Medulla oblongata (tissue), 1 donor: Measurements from ENCODE around the gene LDAF1.
A peak's percentile ranks its signal among the peaks of the same experiment; 100 is the strongest.
"Not testable (repeated sequence)": the region's sequence is repeated elsewhere in the genome, so short reads cannot be mapped to it uniquely, and the experiment has no call there.

Source experiments
- DNase-seq: peaks from one replicate; pipeline ENCODE4 v3.0.0-alpha.2; 2015; ENCODE audit errors: extremely low spot score

LDAF1 gene

DNA sequence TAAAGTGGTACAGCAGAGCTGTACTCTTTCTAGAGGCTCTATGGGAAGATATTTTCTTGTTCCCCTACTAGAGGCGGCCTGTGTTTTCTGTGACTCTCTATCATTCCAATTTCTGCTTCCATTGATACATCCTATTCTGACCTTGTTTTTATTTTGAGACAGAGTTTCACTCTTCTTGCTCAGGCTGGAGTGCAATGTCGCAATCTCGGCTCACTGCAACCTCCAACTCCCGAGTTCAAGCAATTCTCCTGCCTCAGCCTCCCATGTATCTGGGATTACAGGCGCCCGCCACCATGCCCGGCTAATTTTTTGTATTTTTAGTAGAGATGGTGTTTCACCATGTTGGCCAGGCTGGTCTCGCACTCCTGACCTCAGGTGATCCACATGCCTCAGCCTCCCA lies 36.9 kb downstream of the LDAF1 start:
- DNase-seq = not testable (repeated sequence)

DNA sequence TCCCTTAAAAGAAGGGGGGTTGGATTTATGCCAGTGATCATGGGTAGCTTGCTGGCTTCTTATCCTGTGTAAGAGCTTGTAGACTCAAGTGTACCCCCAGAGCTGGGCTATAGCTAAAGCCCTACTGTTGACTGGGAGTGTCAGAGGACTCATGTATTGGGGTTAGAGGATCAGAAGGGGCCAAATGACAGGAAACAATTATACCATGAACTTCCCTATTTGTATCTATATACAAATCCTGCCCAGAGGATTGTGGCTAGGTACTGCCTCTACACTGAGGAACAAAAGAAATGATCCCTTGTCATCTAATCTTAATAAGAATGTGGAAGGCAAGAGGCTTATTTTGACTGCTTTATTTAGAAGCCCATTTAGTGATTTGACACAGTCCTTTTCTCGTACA lies 38.6 kb downstream of the LDAF1 start:
- DNase-seq = no peak

DNA sequence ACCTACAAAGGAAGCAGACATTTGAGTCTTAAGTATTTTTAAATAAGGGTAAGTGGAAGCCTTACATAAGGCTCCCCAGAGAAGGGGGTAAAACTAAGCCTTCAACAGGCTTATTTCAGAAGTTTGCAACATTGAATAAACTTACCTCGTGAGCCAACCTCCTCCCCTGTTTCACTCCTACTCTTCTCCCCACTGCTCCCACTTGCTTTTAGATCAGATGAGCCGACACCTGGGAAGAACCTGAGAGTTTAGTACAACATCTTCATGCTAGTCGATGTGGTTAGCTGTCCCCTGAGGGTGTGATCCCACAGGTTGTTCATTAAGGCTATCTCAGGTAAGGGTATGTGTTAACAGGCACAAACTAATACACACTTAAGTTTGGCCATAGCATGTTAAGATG lies 39.1 kb downstream of the LDAF1 start:
- DNase-seq = no peak

DNA sequence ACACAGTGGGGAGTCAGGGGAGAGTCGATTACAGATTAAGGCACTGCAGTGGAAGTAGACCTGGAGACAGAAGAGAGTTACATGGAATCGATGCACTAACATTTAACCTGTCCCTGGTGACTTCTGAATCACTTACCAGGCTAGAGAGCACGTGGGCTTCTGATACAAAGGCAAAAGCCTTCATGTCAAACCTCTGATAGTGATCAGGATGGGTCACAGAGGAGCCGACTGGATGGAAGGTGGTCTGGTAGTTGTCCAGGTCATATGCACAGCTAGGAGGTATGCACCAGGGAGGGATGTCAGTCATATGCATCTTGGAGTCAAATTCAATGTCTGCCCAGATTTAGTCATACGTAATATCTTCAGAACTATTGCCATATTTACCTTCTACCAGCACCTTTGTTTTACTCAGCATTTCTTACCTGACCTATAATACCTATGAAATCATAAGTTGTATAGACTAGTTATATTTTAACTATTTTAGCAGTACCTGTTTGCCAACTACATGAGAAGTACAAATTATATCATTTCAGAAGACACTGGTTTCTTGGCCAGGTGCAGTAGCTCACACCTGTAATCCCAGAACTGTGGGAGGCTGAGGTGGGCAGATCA lies 41.2 kb downstream of the LDAF1 start:
- no peak for DNase-seq

DNA sequence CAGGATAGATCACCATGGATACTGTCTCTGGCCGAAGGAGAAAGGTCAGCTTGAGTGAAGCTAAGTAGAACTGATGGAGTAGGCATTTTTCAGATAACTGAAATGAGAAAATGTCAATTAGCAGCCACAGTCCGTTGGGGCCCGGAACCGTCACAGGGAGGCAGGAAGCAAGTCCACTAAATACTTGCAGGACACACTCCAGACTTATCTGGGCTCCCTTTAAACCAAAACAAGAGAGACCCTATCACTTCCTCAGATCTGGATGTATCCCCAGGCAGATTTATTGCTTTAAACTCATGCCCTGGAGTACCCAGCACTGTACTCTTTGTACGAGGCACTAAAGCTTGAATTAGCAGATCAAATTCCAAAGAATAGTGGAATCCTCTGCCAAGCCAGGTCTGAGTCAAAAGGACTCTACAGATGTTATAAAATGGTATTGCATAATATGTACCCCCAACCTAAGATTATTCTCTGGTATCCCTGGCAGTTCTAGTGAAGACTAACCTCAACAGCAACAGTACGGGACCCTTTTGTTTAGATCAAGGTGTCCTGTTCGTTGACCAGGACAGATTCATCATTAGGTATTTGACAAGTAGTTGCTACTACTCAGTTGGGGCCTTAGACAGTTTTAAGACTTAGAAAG lies 44.8 kb downstream of the LDAF1 start:
- no peak for DNase-seq

DNA sequence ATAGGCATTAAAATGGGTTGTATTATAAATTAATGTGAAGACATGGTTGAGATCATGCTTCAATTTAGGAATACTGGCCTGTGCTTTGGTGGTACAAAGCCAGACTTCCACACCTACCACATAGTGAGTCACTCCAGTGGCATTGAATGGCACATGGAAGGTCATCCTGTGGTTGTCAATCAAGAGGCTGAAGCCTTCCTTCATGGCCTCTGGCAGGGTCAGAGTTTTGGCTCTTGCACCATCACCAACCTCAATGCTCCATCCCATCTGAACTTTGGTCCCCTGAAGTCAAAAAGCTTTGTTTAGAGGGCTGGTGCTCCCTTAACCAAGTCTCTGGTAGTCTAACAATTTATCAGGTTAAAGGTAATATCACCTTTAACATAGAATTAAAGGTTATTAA lies 46.8 kb downstream of the LDAF1 start:
- DNase-seq = no peak

DNA sequence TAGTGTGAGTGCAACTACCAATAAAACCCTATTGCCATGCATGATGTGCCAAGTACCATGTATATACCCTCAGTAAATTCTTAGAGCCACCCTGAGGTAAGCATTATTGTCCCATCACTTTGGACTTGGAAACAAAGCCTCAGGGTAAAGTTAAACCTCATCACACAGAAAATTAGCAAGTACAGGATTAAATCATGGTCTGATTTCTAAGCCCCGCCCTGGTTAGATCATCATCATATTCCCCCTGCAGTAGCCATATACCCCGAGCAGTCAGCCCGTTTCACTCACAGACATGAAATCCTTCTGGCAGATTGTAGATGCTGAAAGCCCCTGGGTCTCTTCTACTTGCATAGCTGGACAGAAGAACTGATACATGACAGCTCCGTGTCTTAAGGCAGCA lies 48.1 kb downstream of the LDAF1 start:
- no peak for DNase-seq

DNA sequence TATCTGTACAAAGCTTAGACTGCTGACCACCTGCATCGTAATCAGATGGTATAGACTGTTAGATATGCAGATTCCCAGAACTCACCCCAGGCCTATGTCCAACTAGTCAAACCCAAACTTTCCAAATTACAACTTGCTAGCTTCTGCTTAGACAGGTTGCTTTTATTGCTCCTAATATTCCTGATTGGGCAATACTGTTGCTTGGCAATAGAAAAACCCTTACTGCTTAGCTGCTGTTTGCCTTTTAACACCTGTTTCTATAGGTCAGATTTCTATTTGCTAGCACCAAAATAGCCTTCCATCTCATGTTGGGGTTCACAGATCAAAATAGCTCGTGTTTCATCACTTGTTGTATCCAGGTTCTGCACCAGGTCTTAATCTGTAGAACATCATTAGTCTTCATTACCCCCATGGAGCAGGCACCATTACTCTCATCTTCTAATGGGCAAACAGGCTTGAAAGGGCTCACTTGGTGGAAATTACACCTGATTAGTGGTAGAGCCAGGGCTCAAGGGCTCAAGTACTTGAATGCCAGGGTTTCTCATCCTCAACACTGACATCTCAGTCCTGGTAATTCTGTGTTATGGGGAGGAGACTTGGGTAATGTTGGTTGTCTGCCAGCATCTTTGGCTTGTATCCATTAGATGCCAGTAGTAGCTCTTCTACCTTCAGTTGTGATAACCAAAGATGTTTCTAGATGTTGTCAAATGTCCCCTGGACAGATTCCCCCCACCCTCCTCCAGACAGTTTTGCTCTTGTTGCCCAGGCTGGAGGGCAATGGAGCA lies 50.2 kb downstream of the LDAF1 start:
- DNase-seq = no peak

DNA sequence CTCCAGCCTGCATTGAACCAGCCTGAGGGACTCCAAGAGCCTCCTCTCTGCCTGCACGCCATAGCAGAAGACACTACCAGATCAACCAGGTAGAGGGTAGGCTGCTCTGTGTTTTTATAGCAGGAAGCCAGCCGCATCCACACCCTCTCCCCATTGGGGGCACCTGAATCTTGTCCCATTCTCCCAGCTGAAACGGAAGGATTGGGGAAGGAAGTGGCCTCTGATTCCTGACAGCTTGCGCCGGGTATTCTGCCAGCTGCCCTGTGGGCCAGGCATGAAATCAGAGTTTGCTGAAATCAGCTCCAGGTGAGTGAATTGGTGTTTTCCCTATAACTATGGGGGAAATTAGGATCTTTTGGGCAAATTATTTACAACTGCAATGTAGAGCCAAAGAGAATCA lies 53.0 kb downstream of the LDAF1 start, which contains the start of gene ZP2:
TSS of gene ZP2 (minus strand) at position 89 of the 400 bp plus-strand sequence. CDS start at position 62, 27 bp downstream.
- DNase-seq = no peak

DNA sequence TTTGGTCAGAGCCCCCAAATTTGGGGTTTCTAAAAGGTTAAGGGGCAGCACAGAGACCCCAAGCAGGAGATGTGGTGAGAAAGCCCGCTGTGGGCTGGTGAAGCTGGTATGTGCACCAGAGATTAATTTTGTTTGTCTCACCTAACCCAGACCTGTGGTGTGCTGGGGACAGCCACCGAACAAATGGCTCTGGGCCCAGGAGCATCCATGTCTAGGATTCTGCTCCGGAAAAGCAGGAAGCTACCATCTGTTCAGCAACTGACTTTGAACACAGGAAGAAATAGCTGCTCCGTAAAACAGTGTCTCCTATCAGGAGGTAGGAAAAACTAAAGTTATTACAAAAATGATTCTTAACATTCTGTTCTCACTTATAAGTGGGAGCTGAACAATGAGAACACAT lies 55.6 kb downstream of the LDAF1 start:
- DNase-seq = no peak

DNA sequence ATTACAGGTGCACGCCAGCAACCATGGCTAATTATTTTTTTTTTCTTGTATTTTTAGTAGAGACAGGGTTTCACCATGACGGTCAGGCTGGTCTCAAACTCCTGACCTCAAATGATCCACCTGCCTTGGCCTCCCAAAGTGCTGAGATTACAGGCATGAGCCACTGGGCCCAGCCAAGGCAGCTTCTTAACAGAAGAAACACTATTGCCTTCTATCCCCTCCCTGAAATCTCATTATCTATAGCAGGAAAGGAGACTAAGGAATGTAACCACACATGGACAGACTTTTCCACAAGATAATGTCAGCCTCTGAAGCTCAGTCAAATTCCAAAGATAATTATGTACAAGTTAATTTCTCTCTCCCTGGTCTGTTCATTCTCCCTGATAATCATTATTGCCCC lies 58.6 kb downstream of the LDAF1 start:
- DNase-seq = no peak

DNA sequence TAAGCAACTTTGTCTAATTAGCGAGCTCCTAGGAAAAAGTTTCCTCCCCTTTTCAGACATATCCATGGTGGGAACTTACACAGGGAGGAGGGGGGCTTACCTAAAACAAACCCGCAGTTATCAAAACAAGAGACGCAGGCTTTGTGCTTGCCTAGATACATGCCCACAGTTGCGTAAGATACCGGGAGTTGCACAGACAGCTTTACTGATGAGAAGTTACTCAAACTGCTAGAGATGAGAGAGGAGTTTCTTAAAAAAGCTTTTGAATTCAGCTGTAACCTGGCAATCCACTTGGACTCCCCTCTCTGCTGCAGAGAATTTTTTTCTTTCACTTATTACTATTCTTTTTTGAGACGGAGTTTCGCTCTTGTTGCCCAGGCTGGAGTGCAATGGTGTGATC lies 59.7 kb downstream of the LDAF1 start:
- no peak for DNase-seq

DNA sequence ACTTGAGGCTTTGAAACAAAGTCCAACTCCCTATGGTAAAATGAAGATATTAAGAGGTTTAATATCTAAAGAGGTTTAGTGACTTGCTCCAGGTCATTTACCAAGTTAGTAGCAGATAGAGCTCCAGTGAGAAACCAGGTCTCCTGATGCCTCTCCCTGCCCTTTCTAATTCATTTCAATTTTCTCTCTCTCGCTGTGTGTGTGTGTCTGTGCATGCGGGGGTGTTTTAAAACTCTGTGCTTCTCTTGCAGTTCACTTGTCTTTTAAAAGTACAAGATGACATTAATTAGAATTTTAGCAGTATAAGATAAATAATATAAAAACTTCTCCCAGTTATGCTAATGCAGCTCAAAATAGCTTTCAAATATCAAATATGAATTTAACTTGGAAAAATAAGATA lies 61.1 kb downstream of the LDAF1 start:
- DNase-seq = no peak

DNA sequence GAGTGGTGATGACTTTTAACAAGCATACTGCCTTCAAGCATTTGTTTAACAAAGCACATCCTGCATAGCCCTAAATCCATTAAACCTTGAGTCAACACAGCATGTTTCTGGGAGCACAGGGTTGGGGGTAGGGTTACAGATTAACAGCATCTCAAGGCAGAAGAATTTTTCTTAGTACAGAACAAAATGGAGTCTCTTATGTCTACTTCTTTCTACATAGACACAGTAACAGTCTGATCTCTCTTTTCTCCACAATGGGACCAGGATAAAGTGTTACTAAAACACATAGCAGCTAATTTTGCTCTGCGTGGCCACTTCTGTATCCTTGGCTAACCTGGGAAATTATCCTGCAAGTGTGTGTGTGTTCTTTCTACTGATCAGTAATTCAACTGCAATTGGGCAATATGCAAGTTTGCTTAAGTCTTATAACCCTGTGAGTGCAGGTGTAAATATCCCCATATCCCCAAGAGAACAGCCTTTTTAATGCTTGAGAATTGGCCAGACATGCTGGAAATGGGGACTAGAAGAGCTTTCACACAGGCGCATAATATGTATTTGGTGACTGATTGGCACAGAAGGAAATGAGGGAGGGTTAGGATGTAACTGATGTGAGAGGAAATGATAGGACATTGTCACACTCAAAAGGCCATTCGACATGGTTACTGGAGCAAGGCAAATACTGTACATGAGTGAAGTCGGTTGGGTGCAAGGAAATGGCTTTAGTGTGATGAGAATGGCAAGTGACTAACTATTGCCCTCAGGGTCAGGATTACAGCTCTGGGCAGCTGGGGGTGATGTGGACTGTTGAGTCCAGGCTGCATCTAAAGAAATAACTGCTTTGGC lies 64.2 kb downstream of the LDAF1 start:
- DNase-seq = no peak

DNA sequence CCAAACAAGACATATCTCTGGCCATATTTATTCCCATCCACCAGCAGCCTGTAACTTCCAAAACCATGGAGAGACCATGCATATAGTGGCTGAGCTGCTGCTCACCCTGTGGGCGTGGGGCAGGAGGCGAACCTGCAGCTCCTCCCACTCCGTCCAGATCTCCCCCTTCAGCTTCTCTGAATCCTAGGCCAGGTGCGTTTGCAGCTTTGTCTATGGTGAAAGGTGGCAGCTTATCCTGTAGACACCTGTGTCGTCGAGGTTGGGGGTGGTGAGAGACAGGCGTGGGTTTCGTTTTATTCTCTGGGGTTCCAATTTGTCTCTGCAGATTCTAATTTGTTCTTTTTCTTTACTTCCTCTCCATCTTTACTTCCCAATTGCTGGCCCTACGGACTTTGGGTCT lies 65.3 kb downstream of the LDAF1 start:
- DNase-seq = no peak

DNA sequence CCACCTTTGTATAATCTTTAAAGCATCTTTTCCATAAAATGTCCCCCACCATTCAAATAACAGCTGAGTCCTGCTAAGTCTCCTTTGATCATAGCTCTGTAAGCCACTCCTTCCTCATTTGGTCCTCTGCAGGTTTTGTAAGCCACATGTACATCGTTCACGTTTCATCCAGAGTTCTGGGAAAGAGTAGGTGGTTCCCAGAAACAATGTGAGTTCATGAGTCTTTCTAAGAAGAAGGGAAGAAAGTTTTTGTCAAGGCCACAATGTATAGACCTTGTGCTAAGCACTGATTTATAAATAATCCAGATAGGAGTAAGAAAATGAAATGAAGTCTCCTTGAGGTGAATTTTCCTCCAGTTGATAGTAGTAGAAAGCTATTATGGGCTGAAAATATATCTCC lies 66.3 kb downstream of the LDAF1 start:
- DNase-seq = no peak

DNA sequence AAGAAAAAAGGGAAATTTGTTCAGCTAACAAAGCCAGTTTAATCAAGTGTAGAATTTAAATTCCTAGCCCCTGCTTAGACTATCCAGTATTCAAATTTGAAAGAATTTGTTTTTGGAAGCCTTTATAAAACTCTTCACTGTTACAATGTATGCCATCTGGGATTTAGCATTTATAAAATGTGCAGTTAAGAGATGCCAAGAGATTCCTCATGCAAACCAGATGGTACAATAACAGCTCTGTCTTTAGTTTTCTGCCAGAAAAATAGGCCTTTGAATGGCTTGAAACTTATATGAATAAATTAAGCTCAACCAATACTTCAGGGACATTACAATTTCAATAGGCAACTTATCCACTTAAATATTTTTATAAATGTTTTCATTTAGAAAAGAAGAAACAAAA lies 68.3 kb downstream of the LDAF1 start:
- DNase-seq = peak; percentile 15

DNA sequence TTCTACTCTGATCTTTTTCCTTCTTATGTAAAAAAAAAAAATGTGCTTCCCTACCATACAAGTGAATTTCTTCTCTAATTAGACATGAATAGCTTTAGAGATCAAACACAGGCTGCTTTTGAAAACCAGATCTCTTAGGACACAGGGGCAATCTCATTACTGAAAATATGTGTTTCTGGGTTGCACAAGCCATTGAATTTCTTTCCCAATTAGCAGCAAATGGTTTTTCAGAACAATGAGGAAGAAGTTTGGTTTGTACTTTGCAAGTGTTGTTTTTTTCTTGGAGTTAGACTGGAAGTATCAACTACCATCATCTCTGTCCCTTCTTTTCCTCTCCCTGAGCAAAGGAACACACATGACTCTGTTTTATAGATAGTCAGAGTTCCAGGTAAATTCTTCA lies 69.4 kb downstream of the LDAF1 start:
- no peak for DNase-seq

DNA sequence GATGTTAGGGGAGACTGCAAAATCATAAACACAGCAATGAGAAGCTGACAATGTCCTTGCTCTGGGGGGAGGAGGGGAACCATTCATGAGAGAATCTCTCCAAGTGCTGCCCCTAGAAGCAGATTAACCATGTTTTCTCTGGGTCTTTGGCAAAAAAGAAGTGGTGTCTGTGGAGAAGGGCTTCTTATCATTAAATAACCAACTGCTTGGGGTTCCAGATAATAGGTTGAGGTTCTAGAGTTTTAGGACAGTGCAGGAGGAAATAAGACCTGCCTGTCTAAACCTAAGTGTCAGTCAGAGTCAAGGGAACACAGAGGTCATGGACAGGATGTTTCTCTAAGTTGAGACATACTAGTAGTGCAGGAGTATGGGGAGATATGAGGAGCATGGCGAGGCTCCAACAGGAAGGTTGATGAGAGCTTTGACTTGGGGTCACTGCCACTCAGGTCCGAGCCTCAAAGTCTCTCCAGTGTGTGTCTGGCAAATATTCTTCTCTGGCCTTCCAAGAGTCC lies 69.9 kb downstream of the LDAF1 start:
- DNase-seq = no peak
